Measurements from ENCODE around the gene ACOX1. TPM values are rescaled to one million over a fixed set of nuclear protein-coding genes. Genes with fewer than 3 reads are reported as not detected.
A peak's percentile ranks its signal among the peaks of the same experiment; 100 is the strongest.

Gene ACOX1
- total and polyA plus RNA-seq, 2 of the 13 experiments (the other 11 are each of a cell fraction or from before 2014, with no cell fraction given): 86.4 to 120 TPM

DNA sequence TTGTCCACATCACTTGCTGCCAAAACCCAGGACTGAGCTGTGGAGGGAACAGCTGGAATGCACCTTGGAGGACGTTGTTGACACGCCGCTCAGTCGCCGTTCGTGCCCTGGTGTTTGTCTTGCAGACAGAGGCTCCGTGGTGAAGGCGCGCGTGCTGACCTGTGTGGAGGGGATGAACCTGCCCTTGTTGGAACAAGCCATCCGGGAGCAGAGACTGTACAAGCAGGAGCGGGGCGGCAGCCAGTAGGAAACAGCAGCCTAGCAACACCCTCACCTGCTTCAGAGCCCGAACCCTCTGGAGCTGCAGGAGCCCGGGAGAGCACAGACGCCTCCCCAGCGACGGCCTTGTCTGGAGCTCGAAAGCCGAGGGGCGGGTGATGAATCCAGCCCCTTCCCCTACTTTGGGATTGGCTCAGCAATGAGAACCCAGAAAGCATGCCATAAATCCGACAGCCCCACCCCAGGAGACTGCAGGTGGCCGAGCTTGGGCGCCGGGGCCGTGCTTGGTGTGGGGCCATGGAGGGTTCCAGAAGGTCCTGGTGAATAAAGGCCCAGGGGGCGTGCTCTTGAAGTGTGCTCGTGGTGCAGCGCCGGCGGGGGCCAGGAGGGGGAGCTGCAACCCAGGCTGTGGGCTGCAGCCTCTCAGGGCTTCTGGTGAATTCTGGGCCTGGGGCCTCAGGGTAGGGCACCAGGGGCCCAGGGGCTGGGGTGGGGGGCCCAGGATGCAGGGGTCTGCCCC is 21.2 kb upstream of the ACOX1 start (continued):
- no peak for TF ChIP-seq HOXA9 (CRISPR knock-in tag; IDR thresholded peaks at IDR 0.05; ENCODE audit: borderline replicate concordance)
- TF ChIP-seq ZNF296 (CRISPR knock-in tag; conservative IDR thresholded peaks at IDR 0.05): no peak
- TF ChIP-seq ZNF737 (CRISPR knock-in tag; IDR thresholded peaks at IDR 0.05; ENCODE audit: borderline replicate concordance): no peak
- peak; percentile 48; the same call in 1 of the 2 replicates for TF ChIP-seq ZNF335 (CRISPR knock-in tag; IDR thresholded peaks at IDR 0.05)
- no peak for TF ChIP-seq ZNF382 (CRISPR knock-in tag; IDR thresholded peaks at IDR 0.05; ENCODE audit: borderline replicate concordance)
- no peak for TF ChIP-seq MTA3 (CRISPR knock-in tag; IDR thresholded peaks at IDR 0.05)
- TF ChIP-seq, protein P1, sequence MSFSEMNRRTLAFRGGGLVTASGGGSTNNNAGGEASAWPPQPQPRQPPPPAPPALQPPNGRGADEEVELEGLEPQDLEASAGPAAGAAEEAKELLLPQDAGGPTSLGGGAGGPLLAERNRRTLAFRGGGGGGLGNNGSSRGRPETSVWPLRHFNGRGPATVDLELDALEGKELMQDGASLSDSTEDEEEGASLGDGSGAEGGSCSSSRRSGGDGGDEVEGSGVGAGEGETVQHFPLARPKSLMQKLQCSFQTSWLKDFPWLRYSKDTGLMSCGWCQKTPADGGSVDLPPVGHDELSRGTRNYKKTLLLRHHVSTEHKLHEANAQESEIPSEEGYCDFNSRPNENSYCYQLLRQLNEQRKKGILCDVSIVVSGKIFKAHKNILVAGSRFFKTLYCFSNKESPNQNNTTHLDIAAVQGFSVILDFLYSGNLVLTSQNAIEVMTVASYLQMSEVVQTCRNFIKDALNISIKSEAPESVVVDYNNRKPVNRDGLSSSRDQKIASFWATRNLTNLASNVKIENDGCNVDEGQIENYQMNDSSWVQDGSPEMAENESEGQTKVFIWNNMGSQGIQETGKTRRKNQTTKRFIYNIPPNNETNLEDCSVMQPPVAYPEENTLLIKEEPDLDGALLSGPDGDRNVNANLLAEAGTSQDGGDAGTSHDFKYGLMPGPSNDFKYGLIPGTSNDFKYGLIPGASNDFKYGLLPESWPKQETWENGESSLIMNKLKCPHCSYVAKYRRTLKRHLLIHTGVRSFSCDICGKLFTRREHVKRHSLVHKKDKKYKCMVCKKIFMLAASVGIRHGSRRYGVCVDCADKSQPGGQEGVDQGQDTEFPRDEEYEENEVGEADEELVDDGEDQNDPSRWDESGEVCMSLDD (CRISPR knock-in tag; IDR thresholded peaks at IDR 0.05; ENCODE audit: borderline replicate concordance): no peak
- 0 out of 2 replicates have a peak, but pooled peaks have one; percentile 25 for TF ChIP-seq RCOR2 (CRISPR knock-in tag; IDR thresholded peaks at IDR 0.05)
- TF ChIP-seq, protein P2, sequence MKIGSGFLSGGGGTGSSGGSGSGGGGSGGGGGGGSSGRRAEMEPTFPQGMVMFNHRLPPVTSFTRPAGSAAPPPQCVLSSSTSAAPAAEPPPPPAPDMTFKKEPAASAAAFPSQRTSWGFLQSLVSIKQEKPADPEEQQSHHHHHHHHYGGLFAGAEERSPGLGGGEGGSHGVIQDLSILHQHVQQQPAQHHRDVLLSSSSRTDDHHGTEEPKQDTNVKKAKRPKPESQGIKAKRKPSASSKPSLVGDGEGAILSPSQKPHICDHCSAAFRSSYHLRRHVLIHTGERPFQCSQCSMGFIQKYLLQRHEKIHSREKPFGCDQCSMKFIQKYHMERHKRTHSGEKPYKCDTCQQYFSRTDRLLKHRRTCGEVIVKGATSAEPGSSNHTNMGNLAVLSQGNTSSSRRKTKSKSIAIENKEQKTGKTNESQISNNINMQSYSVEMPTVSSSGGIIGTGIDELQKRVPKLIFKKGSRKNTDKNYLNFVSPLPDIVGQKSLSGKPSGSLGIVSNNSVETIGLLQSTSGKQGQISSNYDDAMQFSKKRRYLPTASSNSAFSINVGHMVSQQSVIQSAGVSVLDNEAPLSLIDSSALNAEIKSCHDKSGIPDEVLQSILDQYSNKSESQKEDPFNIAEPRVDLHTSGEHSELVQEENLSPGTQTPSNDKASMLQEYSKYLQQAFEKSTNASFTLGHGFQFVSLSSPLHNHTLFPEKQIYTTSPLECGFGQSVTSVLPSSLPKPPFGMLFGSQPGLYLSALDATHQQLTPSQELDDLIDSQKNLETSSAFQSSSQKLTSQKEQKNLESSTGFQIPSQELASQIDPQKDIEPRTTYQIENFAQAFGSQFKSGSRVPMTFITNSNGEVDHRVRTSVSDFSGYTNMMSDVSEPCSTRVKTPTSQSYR (CRISPR knock-in tag; IDR thresholded peaks at IDR 0.05; ENCODE audit: borderline replicate concordance): no peak
- TF ChIP-seq, protein P3, sequence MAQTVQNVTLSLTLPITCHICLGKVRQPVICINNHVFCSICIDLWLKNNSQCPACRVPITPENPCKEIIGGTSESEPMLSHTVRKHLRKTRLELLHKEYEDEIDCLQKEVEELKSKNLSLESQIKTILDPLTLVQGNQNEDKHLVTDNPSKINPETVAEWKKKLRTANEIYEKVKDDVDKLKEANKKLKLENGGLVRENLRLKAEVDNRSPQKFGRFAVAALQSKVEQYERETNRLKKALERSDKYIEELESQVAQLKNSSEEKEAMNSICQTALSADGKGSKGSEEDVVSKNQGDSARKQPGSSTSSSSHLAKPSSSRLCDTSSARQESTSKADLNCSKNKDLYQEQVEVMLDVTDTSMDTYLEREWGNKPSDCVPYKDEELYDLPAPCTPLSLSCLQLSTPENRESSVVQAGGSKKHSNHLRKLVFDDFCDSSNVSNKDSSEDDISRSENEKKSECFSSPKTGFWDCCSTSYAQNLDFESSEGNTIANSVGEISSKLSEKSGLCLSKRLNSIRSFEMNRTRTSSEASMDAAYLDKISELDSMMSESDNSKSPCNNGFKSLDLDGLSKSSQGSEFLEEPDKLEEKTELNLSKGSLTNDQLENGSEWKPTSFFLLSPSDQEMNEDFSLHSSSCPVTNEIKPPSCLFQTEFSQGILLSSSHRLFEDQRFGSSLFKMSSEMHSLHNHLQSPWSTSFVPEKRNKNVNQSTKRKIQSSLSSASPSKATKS (CRISPR knock-in tag; IDR thresholded peaks at IDR 0.05): no peak
- TF ChIP-seq, protein P4, sequence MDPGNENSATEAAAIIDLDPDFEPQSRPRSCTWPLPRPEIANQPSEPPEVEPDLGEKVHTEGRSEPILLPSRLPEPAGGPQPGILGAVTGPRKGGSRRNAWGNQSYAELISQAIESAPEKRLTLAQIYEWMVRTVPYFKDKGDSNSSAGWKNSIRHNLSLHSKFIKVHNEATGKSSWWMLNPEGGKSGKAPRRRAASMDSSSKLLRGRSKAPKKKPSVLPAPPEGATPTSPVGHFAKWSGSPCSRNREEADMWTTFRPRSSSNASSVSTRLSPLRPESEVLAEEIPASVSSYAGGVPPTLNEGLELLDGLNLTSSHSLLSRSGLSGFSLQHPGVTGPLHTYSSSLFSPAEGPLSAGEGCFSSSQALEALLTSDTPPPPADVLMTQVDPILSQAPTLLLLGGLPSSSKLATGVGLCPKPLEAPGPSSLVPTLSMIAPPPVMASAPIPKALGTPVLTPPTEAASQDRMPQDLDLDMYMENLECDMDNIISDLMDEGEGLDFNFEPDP (CRISPR knock-in tag; conservative IDR thresholded peaks at IDR 0.05): peak; percentile 83; the same call in 1 of the 2 replicates
- no peak for TF ChIP-seq ZNF484 (CRISPR knock-in tag; IDR thresholded peaks at IDR 0.05; ENCODE audit: borderline replicate concordance, low read depth)
- TF ChIP-seq HNF4A (CRISPR knock-in tag; IDR thresholded peaks at IDR 0.05): peak; percentile 32
- TF ChIP-seq HHEX (CRISPR knock-in tag; IDR thresholded peaks at IDR 0.05): no peak
- TF ChIP-seq ZMAT3 (CRISPR knock-in tag; conservative IDR thresholded peaks at IDR 0.05): peak; percentile 57; the same call in 1 of the 2 replicates
- TF ChIP-seq ZNF550 (CRISPR knock-in tag; IDR thresholded peaks at IDR 0.05; ENCODE audit: borderline replicate concordance): no peak
- no peak; the same call in 1 of the 2 replicates for TF ChIP-seq MTF2 (CRISPR knock-in tag; IDR thresholded peaks at IDR 0.05; ENCODE audit: borderline replicate concordance)
- TF ChIP-seq, protein P5, sequence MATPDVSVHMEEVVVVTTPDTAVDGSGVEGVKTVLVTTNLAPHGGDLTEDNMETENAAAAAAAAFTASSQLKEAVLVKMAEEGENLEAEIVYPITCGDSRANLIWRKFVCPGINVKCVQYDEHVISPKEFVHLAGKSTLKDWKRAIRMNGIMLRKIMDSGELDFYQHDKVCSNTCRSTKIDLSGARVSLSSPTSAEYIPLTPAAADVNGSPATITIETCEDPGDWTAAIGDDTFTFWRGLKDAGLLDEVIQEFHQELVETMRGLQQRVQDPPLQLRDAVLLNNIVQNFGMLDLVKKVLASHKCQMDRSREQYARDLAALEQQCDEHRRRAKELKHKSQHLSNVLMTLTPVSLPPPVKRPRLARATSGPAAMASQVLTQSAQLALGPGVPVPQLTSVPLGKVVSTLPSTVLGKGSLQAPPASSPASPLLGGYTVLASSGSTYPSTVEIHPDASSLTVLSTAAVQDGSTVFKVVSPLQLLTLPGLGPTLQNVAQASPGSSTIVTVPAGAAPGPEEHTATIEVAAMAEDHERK (CRISPR knock-in tag; IDR thresholded peaks at IDR 0.05; ENCODE audit: low read depth): no peak
